Endothelial cell of umbilical vein (primary cell): ENCODE data around the gene RASSF3. TPM values are rescaled to one million over a fixed set of nuclear protein-coding genes. Genes with fewer than 3 reads are reported as not detected.

ENCODE experiments used
- BruUV-seq: library from RNA; stranded (reverse); fragments of 400-500 nt; replicated peaks from 2 replicates; lab custom pipeline; 2021; lab: Mats Ljungman, UMichigan
- CTCF ChIA-PET: fragments of 300-600, 350-600 bp; sonication (Branson Sonifier 250); formaldehyde crosslinking; loops from one replicate; lab custom pipeline; 2021; ENCODE audit warnings: antibody characterized with exemption, inconsistent platforms; lab: Charles Lee
- POLR2A ChIA-PET: fragments of 300-600, 350-600 bp; sonication (Branson Sonifier 250); formaldehyde crosslinking; loops from one replicate; lab custom pipeline; 2021; ENCODE audit warnings: antibody characterized with exemption, inconsistent platforms; lab: Charles Lee
- DNase-seq: peaks from one replicate; pipeline ENCODE4 v3.0.0-alpha.2; 2011; ENCODE audit warnings: low read depth, low spot score
- FAIRE-seq: peaks from 2 replicates; lab custom pipeline; 2011; peaks lifted over from hg19 to GRCh38; lab: Jason Lieb, UNC
- H2AFZ ChIP-seq: 2 replicates; pipeline ENCODE4 v1.6.0; 2012; ENCODE audit warnings: low read depth, low read length, control low read depth, inconsistent platforms
- H3K27ac ChIP-seq: 2 replicates; pipeline ENCODE4 v1.5.1; 2011; ENCODE audit warnings: low read depth, mild to moderate bottlenecking, control low read depth, low read length, moderate library complexity; ENCODE audit not compliant: insufficient read depth
- H3K27me3 ChIP-seq, 2 experiments: 2 replicates each; pipeline versions ENCODE4 v1.6.0 to v1.6.1; 2011; ENCODE audit warnings: low read length in 2 of 2, mixed read lengths in 1 of 2; ENCODE audit not compliant: control insufficient read depth in 2 of 2, insufficient read depth in 2 of 2
- H3K36me3 ChIP-seq, 2 experiments: 2 replicates in 1 of 2; 3 replicates in 1 of 2; pipeline ENCODE4 v1.5.1; 2011; ENCODE audit warnings: low read length in 2 of 2, mild to moderate bottlenecking in 1 of 2, moderate library complexity in 1 of 2; ENCODE audit not compliant: control insufficient read depth in 2 of 2, insufficient read depth in 2 of 2; ENCODE audit errors: extremely low read depth in 1 of 2
- H3K4me1 ChIP-seq: 3 replicates; pipeline ENCODE4 v1.5.1; 2011; ENCODE audit warnings: mild to moderate bottlenecking, low read length; ENCODE audit not compliant: control insufficient read depth, insufficient read depth; ENCODE audit errors: extremely low read depth
- H3K4me2 ChIP-seq: 2 replicates; pipeline ENCODE4 v1.6.1; 2011; ENCODE audit warnings: low read length, control low read depth, mixed read lengths; ENCODE audit not compliant: insufficient read depth
- H3K4me3 ChIP-seq, 3 experiments: fragments of 200-600 bp in 1 of 3; sonication (generic), shearing (Covaris generic) in 1 of 3; replicated peaks in 1 of 3; 2 replicates each; pipeline ENCODE4 v1.5.1; 2011 to 2016; ENCODE audit warnings: control low read depth in 3 of 3, low read length in 3 of 3, mild to moderate bottlenecking in 2 of 3, inconsistent platforms in 1 of 3, low read depth in 1 of 3, moderate library complexity in 1 of 3; ENCODE audit not compliant: insufficient read depth in 1 of 3
- H3K79me2 ChIP-seq: 2 replicates; pipeline ENCODE4 v1.6.0; 2012; ENCODE audit warnings: low read length, inconsistent platforms; ENCODE audit not compliant: control insufficient read depth, insufficient read depth
- H3K9ac ChIP-seq: replicated peaks from 2 replicates; pipeline ENCODE3; 2011; ENCODE audit warnings: low read length, control low read depth; ENCODE audit not compliant: insufficient read depth; ENCODE audit errors: extremely low read depth
- H3K9me1 ChIP-seq: replicated peaks from 3 replicates; pipeline ENCODE4 v1.6.0; 2011; ENCODE audit warnings: mild to moderate bottlenecking, low read length; ENCODE audit not compliant: control insufficient read depth, insufficient read depth; ENCODE audit errors: extremely low read depth
- H3K9me3 ChIP-seq: replicated peaks from 2 replicates; pipeline ENCODE4 v1.5.1; 2012; ENCODE audit warnings: low read length, inconsistent platforms; ENCODE audit not compliant: control insufficient read depth, insufficient read depth
- H4K20me1 ChIP-seq: replicated peaks from 2 replicates; pipeline ENCODE3; 2011; ENCODE audit warnings: mild to moderate bottlenecking, low read length; ENCODE audit not compliant: control insufficient read depth, insufficient read depth; ENCODE audit errors: extremely low read depth
- EZH2 ChIP-seq: IDR thresholded peaks from 2 replicates; pipeline ENCODE4 v1.6.1; 2012; ENCODE audit warnings: borderline replicate concordance, low read depth, mild to moderate bottlenecking, moderate library complexity, low read length, inconsistent platforms; ENCODE audit not compliant: severe bottlenecking
- FOS ChIP-seq: IDR thresholded peaks from 2 replicates; pipeline ENCODE4 v1.6.1; 2011; ENCODE audit warnings: mild to moderate bottlenecking, low read length, moderate library complexity, borderline replicate concordance; ENCODE audit not compliant: insufficient read depth
- GATA2 ChIP-seq: IDR thresholded peaks from 2 replicates; pipeline ENCODE4 v1.7.0; 2011; ENCODE audit warnings: low read depth, mild to moderate bottlenecking, moderate library complexity, mixed read lengths, low read length; ENCODE audit not compliant: insufficient read length, insufficient read depth
- JUN ChIP-seq: IDR thresholded peaks from 2 replicates; pipeline ENCODE4 v1.6.1; 2011; ENCODE audit warnings: borderline replicate concordance, low read depth; ENCODE audit not compliant: insufficient read length, insufficient read depth
- MYC ChIP-seq: IDR thresholded peaks from one replicate; pipeline ENCODE4 v1.6.1; 2011; ENCODE audit warnings: mild to moderate bottlenecking, low read depth, low read length
- POLR2A ChIP-seq: IDR thresholded peaks from 2 replicates; pipeline ENCODE4 v1.6.1; 2012; ENCODE audit warnings: low read depth, mild to moderate bottlenecking, control low read depth, low read length
- POLR2AphosphoS5 ChIP-seq: IDR thresholded peaks from 2 replicates; pipeline ENCODE4 v1.6.1; 2012; ENCODE audit warnings: low read depth, mild to moderate bottlenecking, control low read depth, low read length, moderate library complexity; ENCODE audit not compliant: insufficient read depth
- dilution Hi-C: fragments of 300-500 bp; cut with MboI; formaldehyde crosslinking; loops from one replicate; pipeline ENCODE4 v1.15.0; 2019; ENCODE audit warnings: low sequenced_read_pairs; ENCODE audit not compliant: extremely low pct_ligation_motif_present
- intact Hi-C: fragments of 100-400 bp; cut with micrococcal nuclease; formaldehyde crosslinking; loops from one replicate; pipeline ENCODE4 v1.10.0; 2022
- polyA plus RNA-seq, 4 experiments: library from polyadenylated mRNA; depleted of rRNA in 3 of 4; stranded (reverse) in 3 of 4; unstranded in 1 of 4; fragments of >200 nt; gene quantifications; 2 replicates each; pipeline versions ENCODE4 v1.2.1 to v1.2.3, GENCODE V29; 2011 to 2012; ENCODE audit warnings: missing spikeins in 1 of 4
- total RNA-seq: library from RNA; stranded (reverse); gene quantifications from 2 replicates; pipeline ENCODE4 v1.2.3, GENCODE V29; 2021
- TF ChIP-seq, protein P1 (sequence below): IDR thresholded peaks from 2 replicates; pipeline ENCODE4 v1.6.1; 2011; ENCODE audit not compliant: insufficient read depth, insufficient read length

RASSF3 gene
- total and polyA plus RNA-seq, 2 donors (not counting 3 experiments of a cell fraction or from before 2014, with no cell fraction given), result 20.2 to 60.8 TPM

DNA sequence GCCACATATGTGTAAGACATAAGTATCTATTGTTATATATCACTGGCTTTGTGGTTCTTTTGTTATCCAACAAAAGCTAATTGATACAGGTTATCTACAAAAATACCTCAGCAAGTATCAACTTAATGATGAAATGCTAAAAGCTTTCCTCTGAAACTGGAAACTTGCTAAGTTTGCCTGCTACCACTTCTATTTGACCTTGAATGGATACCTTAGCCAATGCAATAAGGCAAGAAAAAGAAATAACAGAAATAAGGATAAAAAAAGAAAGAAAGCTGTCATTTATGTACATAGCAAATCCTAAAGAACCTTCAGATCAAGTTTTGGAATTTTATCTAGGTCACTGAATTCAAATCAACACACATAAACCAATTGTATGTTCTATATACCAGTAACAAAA is 35.5 kb upstream of the RASSF3 start:
- Histone ChIP-seq H3K27me3 (peaks cover 0 to 2% of the 10 kb centered on the region in 2 experiments), H3K4me2 (no peak overlapping the region), H3K4me1 (no peaks in the 10 kb centered on the region), H3K36me3 (no peaks in the 10 kb centered on the region), H3K79me2 (no peaks in the 10 kb centered on the region), H3K9me3 (no peaks in the 10 kb centered on the region), H4K20me1 (no peaks in the 10 kb centered on the region), H3K9me1 (no peaks in the 10 kb centered on the region), H3K27ac (no peak overlapping the region), H3K9ac (no peak overlapping the region), H3K4me3 (no peak overlapping the region), H2AFZ (no peak overlapping the region)
- DNase-seq (no peak), FAIRE-seq (no peak)
- intact Hi-C loops, result no loop called here
- dilution Hi-C loops, result no loop called here
- ChIA-PET POLR2A (no interaction called here), CTCF (interaction anchor here (1.0 to 1.1 kb wide), 2 partner anchors 95 to 123 kb away, joined by 3 to 4 read pairs; no protein-coding TSS in a partner anchor)
- TF ChIP-seq POLR2AphosphoS5 (no peak), POLR2A (no peak)
- no TSS peak for BruUV-seq

DNA sequence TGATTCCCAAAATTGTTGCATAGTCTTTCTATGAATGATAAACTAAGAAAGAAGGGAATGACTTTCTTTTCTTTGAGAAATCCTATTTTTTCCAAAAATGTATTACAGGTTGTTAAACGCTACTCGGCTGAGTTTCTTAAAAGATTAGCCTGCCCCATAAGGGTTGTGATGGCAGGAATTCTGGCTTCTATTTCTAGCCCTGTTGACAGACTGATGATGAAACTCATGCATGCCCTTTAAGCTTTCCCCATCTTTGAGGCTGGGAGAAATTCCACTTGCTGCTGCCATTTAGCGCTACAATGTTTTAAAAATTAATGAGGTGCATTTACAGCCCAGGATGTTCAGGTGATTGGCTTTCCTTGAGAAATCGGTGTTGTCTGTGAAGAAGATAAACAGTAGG is 33.2 kb upstream of the RASSF3 start:
- ChIA-PET CTCF (no interaction called here), POLR2A (interaction anchor here (0.6 kb wide), 1 partner anchor 16 kb away, joined by 5 read pairs; no protein-coding TSS in a partner anchor)
- intact Hi-C loops, result no loop called here
- no peak overlapping the region for H3K4me3 ChIP-seq
- no peak for TF ChIP-seq POLR2AphosphoS5
- no peak for TF ChIP-seq GATA2
- TF ChIP-seq JUN, result no peak
- TF ChIP-seq POLR2A, result no peak
- TF ChIP-seq, protein P1, sequence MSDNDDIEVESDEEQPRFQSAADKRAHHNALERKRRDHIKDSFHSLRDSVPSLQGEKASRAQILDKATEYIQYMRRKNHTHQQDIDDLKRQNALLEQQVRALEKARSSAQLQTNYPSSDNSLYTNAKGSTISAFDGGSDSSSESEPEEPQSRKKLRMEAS, result no peak
- TF ChIP-seq EZH2, result no peak
- no peak for TF ChIP-seq FOS
- no peak for TF ChIP-seq MYC
- dilution Hi-C loops, result no loop called here
- H2AFZ ChIP-seq, result no peak overlapping the region
- no peaks in the 10 kb centered on the region for H3K9me3 ChIP-seq
- no peaks in the 10 kb centered on the region for H3K36me3 ChIP-seq
- DNase-seq, result no peak
- no peak overlapping the region for H3K4me2 ChIP-seq
- H4K20me1 ChIP-seq, result no peaks in the 10 kb centered on the region
- H3K27ac ChIP-seq, result no peak overlapping the region
- peaks cover 0 to 4% of the 10 kb centered on the region in 2 experiments for H3K27me3 ChIP-seq
- H3K79me2 ChIP-seq, result no peaks in the 10 kb centered on the region
- BruUV-seq, result no TSS peak
- no peak for FAIRE-seq
- no peak overlapping the region for H3K9ac ChIP-seq
- H3K4me1 ChIP-seq, result no peaks in the 10 kb centered on the region
- no peaks in the 10 kb centered on the region for H3K9me1 ChIP-seq
